GM18502 (cell line): Measurements from ENCODE around the gene MRPL21.

ENCODE experiments used
- ATAC-seq: cut with Tn5 transposase; IDR thresholded peaks from one replicate; pipeline ENCODE4 v1.9.1; 2021; ENCODE audit warnings: mild to moderate bottlenecking; ENCODE audit not compliant: unreplicated experiment, poor library complexity

MRPL21 gene

GRCh38 chr11:68844376-68844775, 59.3 kb downstream of the MRPL21 start:
- ATAC-seq = no peak

- ATAC-seq = peak; percentile 40
Observed at GRCh38 chr11:68843703-68844312, 59.8 kb downstream of the MRPL21 start.

GRCh38 chr11:68843052-68843561, 60.5 kb downstream of the MRPL21 start:
- no peak for ATAC-seq

DNA sequence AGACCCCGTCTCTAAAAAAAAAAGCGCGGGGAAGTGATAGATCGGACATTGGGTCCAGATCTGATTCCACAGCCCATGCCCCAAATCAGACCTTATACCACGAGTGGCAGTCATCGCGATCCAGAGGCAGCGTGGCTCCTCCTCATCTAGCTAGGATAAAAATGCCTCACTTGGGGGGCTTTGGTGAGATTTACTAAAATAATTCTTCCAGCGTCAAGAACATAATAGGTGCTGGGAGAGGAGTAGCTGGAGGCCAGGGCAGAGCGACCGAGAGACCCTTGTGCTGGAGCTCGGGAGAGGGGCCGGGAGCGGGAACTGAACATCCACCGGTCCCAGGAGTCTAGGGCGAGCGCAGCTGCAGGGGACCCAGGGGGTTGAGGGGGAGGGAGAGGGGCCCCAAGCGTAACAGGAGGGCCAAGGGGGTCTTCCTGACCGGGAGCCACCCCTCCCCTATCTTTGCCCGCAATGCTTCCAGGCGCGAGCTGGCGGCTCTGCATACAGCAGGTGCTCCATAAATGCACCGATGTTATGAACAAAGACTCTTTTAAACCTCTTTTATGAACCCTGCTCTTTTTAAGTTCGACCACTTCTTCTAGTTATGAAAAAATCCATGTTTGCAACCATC, 61.1 kb downstream of the MRPL21 start:
- ATAC-seq = no peak

GRCh38 chr11:68841718-68842426, 61.8 kb downstream of the MRPL21 start, which contains the start of gene CPT1A:
Gene CPT1A (minus strand): TSS chr11:68841916. CDS start chr11:68815474, 26,442 bp downstream.
- no peak for ATAC-seq
